DMS 273 treated with DMSO at 0.1 percent for 48 hours (cell line): ENCODE data around the gene IFI30.

Source experiments
- DNase-seq: peaks from one replicate; lab custom pipeline; 2025; lab: John Stamatoyannopoulos, UW

The IFI30 gene

DNA sequence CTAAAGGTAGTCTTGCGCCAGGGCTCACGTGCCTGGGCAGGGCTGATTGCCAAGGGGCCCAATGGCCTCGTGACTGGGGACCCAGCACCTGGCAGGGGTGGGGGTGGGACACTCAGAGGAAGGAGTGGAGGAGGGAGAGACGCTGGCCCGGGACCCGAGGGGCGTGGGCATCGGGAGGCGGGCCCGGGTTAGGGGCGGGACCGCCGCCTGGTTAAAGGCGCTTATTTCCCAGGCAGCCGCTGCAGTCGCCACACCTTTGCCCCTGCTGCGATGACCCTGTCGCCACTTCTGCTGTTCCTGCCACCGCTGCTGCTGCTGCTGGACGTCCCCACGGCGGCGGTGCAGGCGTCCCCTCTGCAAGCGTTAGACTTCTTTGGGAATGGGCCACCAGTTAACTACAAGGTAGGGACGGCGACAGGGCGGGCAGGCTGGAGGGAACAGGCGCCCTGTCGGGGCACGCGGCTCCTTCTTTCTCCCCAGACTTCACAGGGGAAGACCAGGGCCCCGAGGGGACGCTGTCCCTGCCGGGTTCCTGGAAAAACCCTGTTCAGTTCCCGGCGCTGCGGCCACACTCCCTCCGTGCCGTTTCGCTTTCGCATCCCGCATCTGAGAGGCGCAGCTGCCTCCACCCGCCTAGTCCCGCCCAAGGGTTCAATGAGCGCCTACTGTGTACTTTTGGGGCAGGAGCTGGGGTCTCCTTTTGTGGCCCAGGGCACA lies at the start of gene IFI30:
TSS of gene IFI30 (plus strand) at position 242 of the 717 bp plus-strand sequence. CDS start at position 271, 29 bp downstream.
- DNase-seq, result peak; percentile 68

DNA sequence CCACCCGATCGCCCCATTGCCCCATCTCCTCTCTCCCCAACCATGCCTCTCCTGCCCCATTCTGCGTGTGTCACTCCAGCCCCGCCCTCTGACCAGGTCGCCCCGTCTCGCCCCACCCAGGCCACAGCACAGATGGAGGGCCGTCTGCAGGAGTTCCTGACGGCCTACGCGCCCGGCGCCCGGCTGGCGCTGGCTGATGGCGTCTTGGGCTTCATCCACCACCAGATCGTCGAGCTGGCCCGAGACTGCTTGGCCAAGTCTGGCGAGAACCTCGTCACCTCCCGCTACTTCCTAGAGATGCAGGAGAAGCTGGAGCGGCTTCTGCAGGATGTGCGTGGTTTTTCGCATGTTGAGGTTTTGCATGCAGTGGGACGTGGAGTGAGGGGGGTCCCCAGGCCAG lies 49.8 kb upstream of the IFI30 start:
- no peak for DNase-seq

GRCh38 chr19:18126097-18126496 lies 47.5 kb upstream of the IFI30 start:
- DNase-seq, result no peak

DNA sequence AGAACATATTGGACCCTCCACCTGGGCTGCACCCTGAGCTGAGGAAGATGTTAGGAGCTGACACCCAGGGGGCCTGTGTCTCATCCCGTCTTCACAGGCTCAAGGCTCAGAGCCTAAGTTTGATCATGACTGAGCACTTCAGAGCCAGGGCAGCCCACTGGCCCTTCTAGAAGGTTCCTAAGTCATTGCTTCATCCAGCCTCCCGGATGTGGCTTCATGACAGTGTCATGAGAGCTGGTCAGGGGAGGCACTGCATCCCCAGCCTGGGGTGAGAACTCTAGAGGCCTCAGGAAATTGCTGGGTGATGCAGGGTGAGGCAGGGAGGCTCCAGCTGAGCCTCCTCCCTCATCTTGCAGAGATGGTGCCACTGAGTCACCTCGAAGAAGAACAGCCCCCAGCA lies 45.6 kb upstream of the IFI30 start:
- DNase-seq, result no peak

GRCh38 chr19:18128805-18129204 lies 44.8 kb upstream of the IFI30 start:
- DNase-seq, result no peak

DNA sequence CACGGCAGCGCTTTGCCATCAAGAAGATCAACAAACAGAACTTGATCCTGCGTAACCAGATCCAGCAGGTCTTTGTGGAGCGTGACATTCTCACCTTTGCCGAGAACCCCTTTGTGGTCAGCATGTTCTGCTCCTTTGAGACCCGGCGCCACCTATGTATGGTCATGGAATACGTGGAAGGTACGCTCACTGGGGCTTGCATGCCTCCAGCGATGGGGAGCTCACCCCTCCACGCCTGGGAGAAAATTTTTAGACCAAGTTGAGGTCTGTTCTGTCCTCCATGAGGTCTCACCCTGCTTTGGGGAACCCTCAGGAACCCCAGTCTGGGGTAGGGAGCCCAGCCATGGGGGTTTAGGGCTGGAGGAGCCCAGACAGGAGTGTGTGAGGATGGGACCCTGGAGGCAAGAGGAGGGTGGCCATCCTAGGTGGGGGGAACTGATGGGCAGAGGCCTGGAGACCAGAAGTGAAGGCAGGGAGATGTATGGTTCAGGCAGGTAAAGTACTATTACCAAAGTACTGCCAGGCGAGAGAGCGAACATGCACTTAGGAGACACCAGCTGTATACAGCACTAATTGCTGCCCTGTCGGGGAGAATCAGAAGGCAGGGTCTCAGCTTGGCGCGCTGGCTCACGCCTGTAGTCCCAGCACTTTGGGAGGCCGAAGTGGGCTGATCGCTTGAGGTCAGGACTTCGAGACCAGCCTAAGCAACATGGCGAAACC lies 42.9 kb upstream of the IFI30 start:
- DNase-seq, result no peak

DNA sequence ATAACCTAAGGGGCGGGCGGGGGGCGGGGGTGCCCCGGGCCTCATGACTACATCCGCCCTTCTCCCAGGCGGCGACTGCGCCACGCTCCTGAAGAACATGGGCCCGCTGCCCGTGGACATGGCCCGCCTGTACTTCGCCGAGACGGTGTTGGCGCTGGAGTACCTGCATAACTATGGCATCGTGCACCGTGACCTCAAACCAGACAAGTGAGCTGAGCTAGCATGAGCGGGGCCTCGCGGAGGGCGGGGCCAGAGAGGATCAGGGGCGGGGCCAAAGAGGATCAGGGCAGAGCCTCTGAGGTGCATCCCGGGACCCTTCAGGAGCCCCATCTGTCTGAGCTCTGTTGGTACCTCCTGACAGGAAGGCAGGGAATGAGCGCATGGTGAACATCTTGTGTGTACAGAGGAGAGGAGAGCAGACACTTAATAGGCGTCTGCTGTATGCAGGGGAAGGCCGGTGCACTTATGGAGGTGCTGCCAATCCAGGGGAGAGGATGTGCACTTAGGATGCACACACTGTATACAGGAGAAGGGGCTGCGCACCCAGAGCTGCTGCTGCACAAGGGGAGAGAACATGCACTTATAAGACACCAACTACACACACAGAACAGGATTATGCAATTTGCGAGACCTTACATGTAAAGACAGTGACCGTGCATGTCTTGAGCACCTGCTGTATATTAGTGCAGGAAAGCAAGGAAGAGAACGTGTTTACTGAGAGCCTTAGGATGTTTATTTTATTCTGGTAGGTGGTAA lies 41.6 kb upstream of the IFI30 start:
- DNase-seq, result no peak

DNA sequence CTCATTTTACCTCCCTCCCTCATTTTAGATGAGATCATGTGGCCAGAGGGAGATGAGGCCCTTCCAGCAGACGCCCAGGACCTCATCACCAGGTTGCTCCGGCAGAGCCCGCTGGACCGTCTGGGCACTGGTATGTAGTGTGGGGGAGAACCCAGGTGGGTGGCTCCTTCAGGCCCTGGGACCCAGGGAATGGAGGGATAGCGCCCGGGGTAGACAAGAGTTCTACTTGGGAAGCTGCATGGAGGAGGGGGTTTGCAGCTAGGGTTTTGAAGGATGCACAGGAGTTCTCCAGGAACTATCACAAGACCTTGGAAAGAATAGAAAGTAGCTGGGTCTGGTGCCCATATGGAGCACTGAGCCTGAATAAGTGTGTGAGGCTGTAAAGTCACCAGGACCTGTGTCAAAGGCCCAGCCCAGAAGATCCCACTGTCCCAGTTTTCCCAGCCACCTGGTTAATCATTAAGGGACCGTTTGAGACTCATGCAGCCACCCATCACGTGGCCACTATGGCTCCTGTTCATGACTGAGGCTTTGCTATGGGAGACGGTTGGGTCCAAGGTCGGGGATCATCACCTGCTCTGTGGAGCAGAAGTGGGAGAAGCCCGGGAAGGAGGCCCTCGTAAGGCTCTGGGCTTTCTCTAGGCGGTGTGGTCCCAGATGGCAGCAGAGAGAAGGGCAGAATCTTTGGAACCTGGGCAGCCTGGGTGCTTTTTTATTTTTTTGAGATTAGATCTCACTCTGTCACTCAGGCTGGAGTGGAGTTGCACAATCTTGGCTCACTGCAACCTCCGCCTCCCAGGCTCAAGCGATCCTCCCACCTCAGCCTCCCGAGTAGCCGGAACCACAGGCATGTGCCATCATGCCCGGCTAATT lies 37.7 kb upstream of the IFI30 start:
- DNase-seq, result no peak

DNA sequence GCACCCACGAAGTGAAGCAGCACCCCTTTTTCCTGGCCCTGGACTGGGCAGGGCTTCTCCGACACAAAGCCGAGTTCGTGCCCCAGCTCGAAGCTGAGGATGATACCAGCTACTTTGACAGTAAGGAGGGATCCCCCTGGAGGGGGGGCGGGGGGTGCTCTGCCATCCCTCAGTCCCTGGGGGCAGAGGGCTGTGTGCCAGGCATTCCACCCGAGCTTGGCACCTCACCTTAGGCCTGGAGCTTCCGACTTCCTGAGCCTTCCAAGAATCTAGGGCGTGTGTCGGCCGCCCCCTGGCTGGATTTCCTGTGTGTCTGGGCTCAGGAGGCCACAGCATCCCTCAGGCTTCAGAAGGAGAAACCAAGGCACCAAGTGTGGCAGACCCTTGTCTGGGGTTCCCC lies 36.4 kb upstream of the IFI30 start:
- no peak for DNase-seq

GRCh38 chr19:18137657-18138339 lies 35.8 kb upstream of the IFI30 start:
- DNase-seq, result no peak

DNA sequence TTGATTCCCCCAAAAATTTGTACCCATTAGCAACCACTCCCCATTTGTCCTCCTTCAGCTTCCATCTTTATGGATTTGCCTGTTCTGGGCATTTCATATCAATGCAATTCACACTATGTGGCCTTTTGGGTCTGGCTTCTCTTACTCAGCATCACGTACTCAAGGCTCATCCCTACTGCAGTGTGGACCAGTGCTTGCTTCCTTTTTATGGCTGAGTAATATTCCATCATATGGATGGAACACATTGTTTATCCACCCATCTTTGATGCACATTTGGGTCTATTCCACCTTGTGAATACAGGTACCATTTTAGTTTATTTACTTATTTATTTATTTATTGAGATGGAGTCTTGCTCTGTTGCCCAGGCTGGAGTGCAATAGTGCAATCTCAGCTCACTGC lies 33.1 kb upstream of the IFI30 start:
- DNase-seq, result no peak

DNA sequence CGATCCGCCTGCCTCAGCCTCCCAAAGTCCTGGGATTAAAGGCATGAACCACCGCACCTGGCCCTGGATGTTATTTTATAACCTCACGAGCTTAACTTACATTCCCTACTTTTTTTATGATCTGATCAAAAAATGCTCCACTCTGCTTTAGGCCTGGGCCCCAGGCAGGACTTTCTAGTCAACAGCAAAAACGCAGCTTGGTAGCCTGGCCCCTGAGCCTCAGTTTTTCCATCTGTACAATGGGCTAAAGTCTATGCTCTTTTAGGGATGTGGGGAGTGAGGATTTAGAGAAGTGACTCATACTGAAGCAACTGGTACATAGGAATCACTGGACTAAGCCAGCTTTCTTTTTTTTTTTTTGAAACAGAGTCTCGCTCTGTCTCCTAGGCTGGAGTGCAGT lies 32.6 kb upstream of the IFI30 start:
- no peak for DNase-seq

DNA sequence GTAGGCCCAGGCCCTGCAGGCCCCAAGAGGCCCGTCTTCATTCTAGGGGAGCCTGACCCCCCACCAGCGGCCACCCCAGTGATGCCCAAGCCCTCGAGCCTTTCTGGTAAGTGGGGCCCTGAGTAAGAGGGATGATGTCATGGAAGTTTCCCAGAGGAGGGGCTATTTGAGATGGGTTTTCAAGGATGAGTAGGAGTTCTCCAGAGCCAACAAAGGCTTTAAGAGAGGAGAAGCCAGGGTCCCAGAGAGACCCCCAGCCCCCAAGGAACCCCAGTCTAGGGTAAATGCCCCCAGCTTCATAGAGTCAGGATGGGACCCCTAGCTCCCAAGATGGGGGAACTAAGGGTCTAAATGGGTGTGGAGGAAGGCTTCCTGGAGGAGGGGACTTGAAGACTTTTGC lies 29.7 kb upstream of the IFI30 start:
- DNase-seq, result no peak

DNA sequence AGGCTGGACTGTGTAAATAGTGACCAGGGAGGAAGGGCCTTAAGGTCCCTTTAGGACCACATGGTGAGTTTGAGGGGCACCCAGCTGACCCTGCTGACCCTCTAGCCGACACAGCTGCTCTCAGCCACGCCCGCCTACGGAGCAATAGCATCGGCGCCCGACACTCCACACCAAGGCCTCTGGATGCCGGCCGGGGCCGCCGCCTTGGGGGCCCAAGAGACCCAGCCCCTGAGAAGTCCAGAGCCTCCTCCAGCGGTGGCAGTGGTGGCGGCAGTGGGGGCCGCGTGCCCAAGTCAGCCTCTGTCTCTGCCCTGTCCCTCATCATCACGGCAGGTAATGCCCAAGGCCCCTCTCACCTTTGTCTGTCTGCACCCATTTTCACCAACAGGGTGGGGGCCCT lies 29.3 kb upstream of the IFI30 start:
- no peak for DNase-seq

DNA sequence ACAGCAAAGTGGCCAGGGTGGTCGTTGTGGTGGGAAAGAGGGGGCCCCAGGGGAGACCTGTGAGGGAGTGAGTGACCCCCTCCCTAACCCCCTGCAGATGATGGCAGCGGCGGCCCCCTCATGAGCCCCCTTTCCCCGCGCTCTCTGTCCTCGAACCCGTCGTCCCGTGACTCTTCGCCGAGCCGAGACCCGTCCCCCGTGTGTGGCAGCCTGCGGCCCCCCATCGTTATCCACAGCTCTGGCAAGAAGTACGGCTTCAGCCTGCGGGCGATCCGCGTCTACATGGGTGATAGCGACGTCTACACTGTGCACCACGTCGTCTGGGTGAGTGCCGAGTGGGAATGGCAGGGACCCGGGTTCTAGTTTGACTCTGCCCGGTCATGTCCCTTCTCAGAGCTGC lies 28.7 kb upstream of the IFI30 start:
- DNase-seq, result no peak

GRCh38 chr19:18145391-18145999 lies 28.1 kb upstream of the IFI30 start:
- no peak for DNase-seq

DNA sequence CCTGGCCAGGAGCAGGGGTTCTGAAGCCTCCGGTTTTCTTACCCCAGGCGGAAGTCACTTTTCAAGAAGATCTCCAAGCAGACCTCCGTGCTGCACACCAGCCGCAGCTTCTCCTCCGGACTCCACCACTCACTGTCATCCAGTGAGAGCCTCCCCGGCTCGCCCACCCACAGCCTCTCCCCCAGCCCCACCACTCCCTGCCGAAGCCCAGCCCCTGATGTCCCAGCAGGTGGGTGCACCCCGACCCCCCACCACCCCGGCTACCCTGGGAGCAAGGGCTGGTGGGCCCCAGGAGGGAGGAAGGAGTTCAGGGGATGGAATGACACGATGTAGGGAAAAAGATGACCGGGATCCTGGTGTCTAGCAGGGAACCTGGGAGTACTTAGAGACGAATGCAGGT lies 26.2 kb upstream of the IFI30 start:
- no peak for DNase-seq

GRCh38 chr19:18149596-18149975 lies 24.0 kb upstream of the IFI30 start:
- no peak for DNase-seq

GRCh38 chr19:18150776-18151624 lies 22.6 kb upstream of the IFI30 start:
- no peak for DNase-seq

DNA sequence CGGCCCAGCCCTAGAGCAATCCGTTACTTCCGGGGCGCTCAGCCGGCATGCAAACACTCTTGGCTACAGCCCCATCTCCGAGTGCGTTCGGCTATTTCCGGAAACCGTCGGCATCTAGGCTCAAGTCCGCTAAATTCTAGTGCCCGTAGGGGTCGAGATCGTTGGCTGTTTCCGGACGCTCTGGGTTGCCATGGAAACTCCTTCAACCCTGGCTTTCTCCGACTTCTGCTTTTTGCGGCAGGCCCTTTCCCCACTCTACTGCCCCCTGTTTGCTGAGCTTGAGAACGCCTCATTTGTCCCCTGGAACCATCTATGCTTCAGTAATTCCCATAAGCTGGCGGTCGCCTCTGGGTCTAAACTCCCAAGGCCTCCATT lies 21.2 kb upstream of the IFI30 start:
- peak; percentile 98 for DNase-seq
